GM19372 (cell line): ENCODE data around the gene BMERB1.
"Not testable (repeated sequence)": the region's sequence is repeated elsewhere in the genome, so short reads cannot be mapped to it uniquely, and the experiment has no call there.

Experiments
- ATAC-seq: cut with Tn5 transposase; IDR thresholded peaks from one replicate; pipeline ENCODE4 v1.9.1; 2021; ENCODE audit warnings: mild to moderate bottlenecking, low read depth, moderate library complexity; ENCODE audit not compliant: unreplicated experiment

BMERB1 gene

DNA sequence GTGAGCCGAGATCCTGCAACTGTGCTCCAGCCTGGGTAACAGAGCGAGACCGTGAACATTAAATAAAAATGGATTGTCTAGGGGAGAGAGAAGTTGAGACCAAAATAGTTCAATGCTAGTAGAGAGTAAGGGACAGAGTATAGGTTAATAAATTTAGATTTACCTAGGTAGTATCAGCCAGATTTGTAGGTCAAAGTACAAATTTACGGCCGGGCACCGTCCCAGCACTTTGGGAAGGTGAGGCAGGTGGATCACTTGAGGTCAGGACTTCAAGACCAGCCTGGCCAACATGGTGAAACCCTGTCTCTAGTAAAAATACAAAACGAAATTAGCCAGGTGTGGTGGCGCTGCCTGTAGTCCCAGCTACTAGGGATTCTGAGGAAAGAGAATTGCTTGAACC is 12.2 kb upstream of the BMERB1 start:
- no peak for ATAC-seq

DNA sequence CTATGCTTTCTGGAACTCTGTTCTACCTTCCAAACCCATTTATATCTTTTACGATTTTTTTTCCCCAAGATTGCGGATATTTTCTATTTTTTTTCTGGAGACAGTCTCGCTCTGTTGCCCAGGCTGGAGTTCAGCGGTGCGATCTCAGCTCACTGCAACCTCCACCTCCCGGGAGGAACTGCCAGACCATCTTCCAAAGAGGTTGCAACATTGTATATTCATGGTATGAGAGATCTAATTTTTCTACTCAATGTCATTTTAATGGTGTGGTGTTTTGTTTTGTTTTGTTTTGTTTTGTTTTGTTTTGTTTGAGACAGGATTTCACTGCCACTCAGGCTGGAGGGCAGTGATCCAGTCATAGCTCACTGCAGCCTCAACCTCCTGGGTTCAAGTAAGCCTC is 8.5 kb upstream of the BMERB1 start:
- no peak for ATAC-seq

- ATAC-seq: no peak
Observed at GRCh38 chr16:15426796-15427195, 7.6 kb upstream of the BMERB1 start.

GRCh38 chr16:15427648-15428239 is 6.6 kb upstream of the BMERB1 start:
- ATAC-seq: no peak

DNA sequence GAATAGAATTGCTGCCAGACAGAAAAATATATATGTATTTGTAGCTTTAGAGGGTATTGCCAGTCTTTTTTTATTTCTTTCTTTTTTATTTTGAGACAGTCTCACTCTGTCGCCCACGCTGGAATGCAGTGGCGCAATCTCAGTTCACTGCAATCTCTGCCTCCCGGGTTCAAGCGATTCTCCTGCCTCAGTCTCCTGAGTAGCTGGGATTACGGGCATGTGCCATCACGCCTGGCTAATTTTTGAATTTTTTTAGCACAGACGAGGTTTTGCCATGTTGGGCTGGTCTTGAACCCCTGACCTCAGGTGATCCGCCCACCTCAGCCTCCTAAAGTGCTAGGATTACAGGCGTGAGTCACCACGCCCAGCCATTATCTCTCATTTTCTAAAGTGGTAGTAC is 3.5 kb upstream of the BMERB1 start:
- ATAC-seq: not testable (repeated sequence)

DNA sequence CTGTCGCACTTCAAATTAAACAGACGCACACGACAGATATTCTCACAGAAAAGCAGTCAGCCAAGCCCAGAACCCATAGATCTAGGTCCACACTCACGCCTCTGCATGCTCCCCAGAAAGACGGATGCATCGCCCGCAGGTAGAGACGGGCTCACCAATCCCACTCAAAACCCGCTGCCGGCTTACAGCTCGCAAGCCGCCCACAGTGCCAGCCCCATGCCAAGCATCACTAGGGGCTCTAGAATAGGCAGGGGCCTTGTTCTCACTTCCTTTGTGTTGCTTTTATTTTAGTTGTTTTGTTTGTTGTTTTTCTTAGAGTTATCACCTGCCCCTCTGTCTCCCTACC is 336 bp upstream of the BMERB1 start:
- no peak for ATAC-seq

DNA sequence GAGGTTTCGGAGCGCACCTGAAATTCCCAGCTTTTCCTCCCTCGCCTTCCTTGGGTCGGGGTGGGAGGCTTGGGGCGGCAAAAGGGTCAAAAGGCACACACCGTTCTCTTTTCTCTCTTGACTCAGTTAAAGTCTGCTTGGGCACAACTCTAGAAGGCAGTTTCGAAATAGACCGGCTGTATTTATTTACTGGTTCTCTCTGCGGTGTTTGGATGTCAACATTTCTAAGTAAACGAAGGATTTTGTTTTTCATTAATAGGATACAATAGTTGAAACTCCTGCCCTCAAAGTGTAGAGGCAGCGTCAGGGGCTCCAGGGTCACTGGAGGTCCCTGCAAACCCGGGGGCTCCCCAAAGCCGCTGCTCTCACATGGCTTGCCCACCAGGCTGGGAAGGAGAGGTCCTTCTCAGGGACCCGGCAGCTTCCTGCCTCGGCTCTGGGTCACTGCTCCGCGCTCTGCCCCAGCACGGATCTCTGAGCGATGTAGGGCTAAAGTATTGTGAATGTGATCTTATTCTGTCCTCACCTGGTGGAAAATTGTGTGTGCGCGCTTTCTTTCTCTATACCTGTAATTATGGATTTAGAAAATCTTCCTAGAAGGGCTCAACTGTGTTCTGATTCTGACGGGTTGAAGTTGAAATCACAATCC is 952 bp downstream of the BMERB1 start:
- no peak for ATAC-seq

GRCh38 chr16:15439102-15439501 is 4.7 kb downstream of the BMERB1 start:
- no peak for ATAC-seq

DNA sequence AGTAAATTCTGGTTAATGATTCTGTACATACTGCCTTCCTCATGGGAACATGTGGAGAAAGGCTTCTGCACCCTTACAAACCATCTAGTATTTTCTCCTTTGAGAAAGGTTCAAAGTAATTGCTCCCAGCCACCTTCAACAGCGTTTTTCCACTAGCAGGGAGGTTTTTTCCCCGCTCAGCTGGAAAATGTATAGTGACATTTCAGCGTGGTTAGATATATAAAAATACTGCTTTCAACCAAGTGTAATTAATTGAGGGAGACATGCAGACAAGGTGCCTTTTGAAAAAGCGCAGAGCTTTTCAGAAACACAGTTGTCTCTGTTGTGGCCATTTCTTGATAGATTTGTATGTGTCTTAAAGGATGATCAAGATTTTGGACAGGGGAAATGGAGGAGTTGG is 5.1 kb downstream of the BMERB1 start:
- no peak for ATAC-seq

GRCh38 chr16:15440852-15441251 is 6.5 kb downstream of the BMERB1 start:
- no peak for ATAC-seq

DNA sequence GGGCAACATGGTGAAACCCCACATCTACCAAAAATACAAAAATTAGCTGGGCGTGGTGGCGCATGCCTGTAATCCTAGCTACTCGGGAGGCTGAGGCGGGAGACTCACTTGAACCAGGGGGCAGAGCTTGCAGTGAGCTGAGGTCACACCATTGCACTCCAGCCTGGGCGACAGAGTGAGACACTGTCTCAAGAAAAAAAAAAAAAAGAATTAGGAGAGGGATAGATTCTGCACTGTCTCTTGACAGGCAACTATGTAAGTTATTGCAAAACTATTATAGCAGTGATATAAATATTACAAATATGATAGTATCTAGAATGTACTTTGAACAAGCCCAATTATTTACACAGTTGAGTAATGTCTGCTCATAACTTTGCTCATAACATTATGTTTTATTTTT is 7.8 kb downstream of the BMERB1 start:
- ATAC-seq: not testable (repeated sequence)

DNA sequence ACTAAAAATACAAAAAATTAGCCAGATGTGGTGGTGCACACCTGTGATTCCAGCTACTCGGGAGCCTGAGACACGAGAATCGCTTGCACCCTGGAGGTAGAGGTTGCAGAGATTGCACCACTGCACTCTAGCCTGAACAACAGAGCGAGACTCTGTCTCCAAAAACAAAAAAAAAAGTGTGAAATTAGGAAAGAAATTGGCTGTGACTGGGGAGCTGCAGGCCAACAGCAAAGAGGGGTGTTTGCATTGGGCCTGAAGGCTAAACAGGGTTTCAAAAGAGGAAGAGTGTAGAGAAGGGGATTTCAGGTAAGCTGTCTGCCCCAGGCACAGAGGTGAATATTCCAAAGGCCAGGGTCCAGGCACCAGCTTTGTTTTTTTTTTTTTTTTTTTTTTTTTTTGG is 9.4 kb downstream of the BMERB1 start:
- no peak for ATAC-seq

- ATAC-seq: no peak
Observed at GRCh38 chr16:15444264-15444663, 9.9 kb downstream of the BMERB1 start.

DNA sequence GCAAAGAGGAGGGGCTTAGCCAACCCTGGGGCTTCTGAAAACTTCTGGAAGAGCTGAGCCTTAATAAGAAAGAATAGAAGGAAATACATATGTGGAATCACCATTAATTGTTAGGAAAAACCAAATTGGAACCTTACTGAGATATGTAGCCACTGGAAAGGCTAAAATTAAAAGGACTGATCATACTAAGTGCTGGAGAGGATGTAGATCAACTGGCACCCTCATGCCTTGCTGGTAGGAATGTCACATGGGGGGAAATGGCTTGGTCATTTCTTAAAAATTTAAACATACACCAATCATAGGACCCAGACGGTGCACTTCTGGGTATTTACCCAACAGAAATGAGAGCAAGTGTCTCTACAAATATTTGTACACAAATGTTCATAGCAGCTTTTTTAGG is 11.1 kb downstream of the BMERB1 start:
- ATAC-seq: no peak

- no peak for ATAC-seq
Observed at GRCh38 chr16:15446901-15447300, 12.5 kb downstream of the BMERB1 start.

DNA sequence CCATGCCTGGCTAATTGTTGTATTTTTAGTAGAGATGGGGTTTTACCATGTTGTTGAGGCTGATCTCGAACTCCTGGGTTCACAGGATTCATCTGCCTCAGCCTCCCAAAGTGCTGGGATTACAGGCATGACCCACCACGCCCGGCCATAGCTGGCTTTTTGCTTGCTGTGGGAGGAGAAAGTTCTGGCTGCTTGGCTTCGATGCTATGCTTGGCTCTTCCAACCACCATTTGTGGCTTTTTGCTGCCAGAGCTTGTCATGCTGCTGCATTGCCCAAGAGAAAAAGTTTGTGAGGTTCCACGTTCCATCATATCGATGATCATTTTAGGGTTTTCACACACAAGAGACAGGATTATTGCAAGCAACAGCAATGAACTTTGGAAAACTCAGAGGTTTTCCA is 16.2 kb downstream of the BMERB1 start:
- ATAC-seq: no peak

DNA sequence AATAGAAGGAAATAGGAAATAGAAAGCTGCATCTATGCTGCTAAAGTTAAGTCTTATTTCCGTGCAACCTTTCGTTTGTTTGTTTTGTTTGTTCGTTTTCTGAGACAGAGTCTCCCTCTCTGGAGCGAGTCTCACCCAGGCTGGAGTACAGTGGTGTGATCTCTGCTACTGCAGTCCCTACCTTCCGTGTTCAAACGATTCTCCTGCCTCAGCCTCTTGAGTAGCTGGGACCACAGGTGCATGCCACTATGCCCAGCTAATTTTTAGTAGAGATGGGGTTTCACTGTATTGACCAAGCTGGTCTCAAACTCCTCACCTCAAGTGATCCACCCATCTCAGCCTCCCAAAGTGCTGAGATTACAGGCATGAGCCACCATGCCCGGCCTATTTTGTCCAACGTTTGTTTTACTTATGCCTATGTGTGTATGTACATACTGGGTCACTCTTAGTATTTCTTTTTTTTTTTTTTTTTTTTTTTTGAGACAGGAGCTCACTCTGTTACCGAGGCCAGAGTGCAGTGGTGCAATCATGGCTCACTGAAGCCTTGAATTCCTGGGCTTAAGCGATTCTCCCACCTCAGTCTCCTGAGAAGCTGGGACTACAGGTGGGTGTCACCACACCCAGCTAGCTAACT is 16.8 kb downstream of the BMERB1 start:
- no peak for ATAC-seq

DNA sequence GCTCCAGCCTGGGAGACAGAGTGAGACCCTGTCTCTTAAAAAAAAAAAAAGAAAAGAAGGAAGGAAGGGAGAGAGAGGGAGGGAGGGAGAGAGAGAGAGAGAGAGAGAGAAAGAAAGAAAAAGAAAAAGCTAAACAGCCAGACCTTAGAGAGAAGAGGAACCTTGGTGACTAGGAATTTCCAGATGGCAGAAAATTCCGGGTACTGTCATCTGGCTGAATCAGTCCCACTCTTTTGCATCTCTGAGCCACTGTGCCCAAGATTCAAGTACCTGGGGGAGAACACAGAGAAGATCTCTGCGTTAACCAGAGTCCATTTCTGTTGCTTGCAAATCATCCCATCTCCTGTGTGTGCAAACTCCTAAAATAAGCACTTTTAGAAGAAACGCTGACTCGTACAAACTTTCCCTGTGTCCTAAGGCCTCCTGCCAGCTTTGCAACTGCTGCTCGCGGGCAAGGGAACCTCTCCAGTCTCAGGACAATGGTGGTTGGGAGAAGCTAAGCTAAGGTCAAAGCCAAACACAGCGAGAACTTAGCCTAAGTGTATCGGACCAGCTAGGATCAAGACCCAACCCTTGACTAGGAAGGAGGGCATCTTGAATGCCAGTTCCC is 18.0 kb downstream of the BMERB1 start:
- no peak for ATAC-seq

DNA sequence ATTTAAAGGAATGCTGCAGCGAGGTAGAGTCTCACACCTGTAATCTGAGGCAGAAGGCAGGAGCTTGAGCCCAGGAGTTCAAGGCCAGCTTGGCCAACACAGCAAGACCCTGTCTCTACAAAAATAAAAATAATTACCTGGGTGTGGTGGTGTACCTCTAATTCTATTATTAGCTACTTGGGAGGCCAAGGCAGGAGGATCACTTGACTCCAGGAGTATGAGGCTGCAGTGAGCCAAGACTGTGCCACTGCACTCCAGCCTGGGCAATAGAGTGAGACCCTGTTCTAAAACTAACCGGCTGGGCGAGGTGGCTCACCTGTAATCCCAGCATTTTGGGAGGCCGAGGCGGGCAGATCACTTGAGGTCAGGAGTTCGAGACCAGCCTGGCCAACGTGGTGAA is 18.9 kb downstream of the BMERB1 start:
- ATAC-seq: not testable (repeated sequence)

- not testable (repeated sequence) for ATAC-seq
Observed at GRCh38 chr16:15454933-15455332, 20.5 kb downstream of the BMERB1 start.

GRCh38 chr16:15457400-15457799 is 23.0 kb downstream of the BMERB1 start:
- ATAC-seq: no peak

DNA sequence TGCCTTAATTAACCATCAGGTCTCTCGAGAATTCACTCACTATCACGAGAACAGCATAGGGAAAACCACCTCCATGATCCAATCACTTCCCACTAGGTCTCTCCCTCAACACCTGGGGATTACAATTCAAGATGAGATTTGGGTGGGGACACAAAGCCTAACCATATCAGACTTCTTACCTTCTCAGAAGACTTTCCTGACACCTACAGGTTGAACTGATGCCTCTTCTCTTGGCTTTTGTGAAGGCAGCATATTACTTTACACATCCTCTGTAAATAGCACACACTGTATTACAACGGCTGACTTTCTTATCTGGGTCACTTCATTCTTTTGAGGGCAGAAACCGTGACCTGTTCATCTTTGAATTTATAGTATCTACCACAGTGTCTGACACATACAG is 23.6 kb downstream of the BMERB1 start:
- no peak for ATAC-seq
